ENCODE results near the gene DAZL. TPM values are rescaled to one million over a fixed set of nuclear protein-coding genes. Genes with fewer than 3 reads are reported as not detected.

DAZL gene
- total RNA-seq (2011; cell fraction: chromatin; rRNA removed; ENCODE audit: low replicate concordance) = not detected in 2 replicates
- not detected in 2 replicates for total RNA-seq (2011; cell fraction: nucleolus; rRNA removed)
- total RNA-seq (2011; cell fraction: nucleoplasm; rRNA removed) = not detected in 2 replicates
- not detected in 2 replicates for total RNA-seq (2014; rRNA removed)
- not detected in 2 replicates for total RNA-seq (2014; rRNA removed; fragmentation: Illumina TruSeq; extraction: Trizol)
- total RNA-seq (2015; rRNA removed; fragmentation: Illumina TruSeq; extraction: Trizol) = not detected in 2 replicates
- not detected in 2 replicates for total RNA-seq (2021)
- not detected in 2 replicates for polyA plus RNA-seq (2011; rRNA removed)
- not detected in 2 replicates for polyA plus RNA-seq (2011; cell fraction: cytosol; rRNA removed)
- polyA plus RNA-seq (2011; cell fraction: nucleus; rRNA removed) = not detected in 2 replicates
- not detected in 2 replicates for polyA plus RNA-seq (2012)
- not detected in 2 replicates for polyA plus RNA-seq (2014; fragmentation: Illumina TruSeq; extraction: Trizol)
- not detected for polyA plus RNA-seq (2014; fragmentation: Nextera tagmentation; extraction: Ambion mirVana)
- not detected in 2 replicates for polyA plus RNA-seq (2014; rRNA removed)
- polyA minus RNA-seq (2011; rRNA and poly(A)+ RNA removed) = not detected in 2 replicates
- not detected in 2 replicates for polyA minus RNA-seq (2011; cell fraction: cytosol; rRNA and poly(A)+ RNA removed)
- not detected in 2 replicates for polyA minus RNA-seq (2011; cell fraction: nucleus; rRNA and poly(A)+ RNA removed)
- Bru-seq, nascent RNA = percentile 5 among the genes with signal in this experiment
- BruChase-seq, experiment 1, labeled RNA remaining after a 2-hour chase = not detected
- BruChase-seq, experiment 2, labeled RNA remaining after a 6-hour chase = percentile 9 among the genes with signal in this experiment
- long read RNA-seq, experiment 1 = 0 reads
- long read RNA-seq, experiment 2 = 0 reads
- long read RNA-seq, experiment 3 = 0 reads

- CTCF ChIA-PET (ENCODE audit: low intra/inter-chr PET ratio) = no interaction called here
- H3K9ac ChIP-seq (ENCODE audit: insufficient read depth in 1 of 2, low read depth in 2 of 2, low read length in 2 of 2) = no peak within 1 kb of the TSS
- H3K4me2 ChIP-seq (ENCODE audit: insufficient read depth, low read length) = no peak within 1 kb of the TSS
- H3K9me3 ChIP-seq (replicated peaks; ENCODE audit: control insufficient read depth, insufficient read depth, low read depth, low read length) = no peaks in the 10 kb centered on the region
- BruUV-seq (replicated peaks) = no TSS peak
- no peak for FAIRE-seq
- no peaks in the 10 kb centered on the region for H4K20me1 ChIP-seq (replicated peaks; ENCODE audit: control insufficient read depth, insufficient read depth, low read length)
- DNase-seq (ENCODE audit: extremely low read depth in 1 of 4, low spot score in 3 of 4) = no peak
- no peak within 1 kb of the TSS for H2AFZ ChIP-seq (ENCODE audit: low read depth, low read length)
- H3K27ac ChIP-seq (ENCODE audit: extremely low read depth, low read depth, low read length) = no peak within 1 kb of the TSS
- 59% methylated on average over 37 of the region's 63 CpGs for WGBS (ENCODE audit: insufficient coverage, low coverage, missing lambda C conversion rate)
- H3K27me3 ChIP-seq (ENCODE audit: control insufficient read depth in 2 of 2, insufficient read depth in 2 of 2, low read length in 2 of 2) = no peaks in the 10 kb centered on the region
- H3K79me2 ChIP-seq (ENCODE audit: control insufficient read depth, insufficient read depth, low read length) = no peaks in the 10 kb centered on the region
- POLR2A ChIA-PET = interaction anchor here (0.6 kb wide), 1 partner anchor 166 kb away, joined by 5 read pairs; no protein-coding TSS in a partner anchor
- intact Hi-C loops (cut with micrococcal nuclease) (loop anchor here (5.0 kb wide), 2 partner anchors 222 to 1237 kb away; no protein-coding TSS in a partner anchor), in situ Hi-C loops (cut with MboI) (loop anchor here (10.0 kb wide), 2 partner anchors 630 to 800 kb away; no protein-coding TSS in a partner anchor)
- H3K9me1 ChIP-seq (ENCODE audit: control insufficient read depth, insufficient read depth, low read length) = no peaks in the 10 kb centered on the region
- TF ChIP-seq PHF8 (IDR thresholded peaks at IDR 0.05; ENCODE audit: borderline replicate concordance, low read length) = no peak
- no peak for TF ChIP-seq U2AF1 (optimal IDR thresholded peaks at IDR 0.05; ENCODE audit: low read depth, low read length)
- no peak for TF ChIP-seq PURB (CRISPR knock-in tag; IDR thresholded peaks at IDR 0.05; ENCODE audit: low read depth)
- no peak for TF ChIP-seq HDGF (IDR thresholded peaks at IDR 0.05)
- TF ChIP-seq E2F6 (IDR thresholded peaks at IDR 0.05; ENCODE audit: borderline replicate concordance in 1 of 2, extremely low read depth in 1 of 2, insufficient read depth in 1 of 2, insufficient read length in 1 of 2, low read depth in 1 of 2, low read length in 1 of 2, poor library complexity in 1 of 2, severe bottlenecking in 1 of 2) = no peak
- TF ChIP-seq, protein P1, sequence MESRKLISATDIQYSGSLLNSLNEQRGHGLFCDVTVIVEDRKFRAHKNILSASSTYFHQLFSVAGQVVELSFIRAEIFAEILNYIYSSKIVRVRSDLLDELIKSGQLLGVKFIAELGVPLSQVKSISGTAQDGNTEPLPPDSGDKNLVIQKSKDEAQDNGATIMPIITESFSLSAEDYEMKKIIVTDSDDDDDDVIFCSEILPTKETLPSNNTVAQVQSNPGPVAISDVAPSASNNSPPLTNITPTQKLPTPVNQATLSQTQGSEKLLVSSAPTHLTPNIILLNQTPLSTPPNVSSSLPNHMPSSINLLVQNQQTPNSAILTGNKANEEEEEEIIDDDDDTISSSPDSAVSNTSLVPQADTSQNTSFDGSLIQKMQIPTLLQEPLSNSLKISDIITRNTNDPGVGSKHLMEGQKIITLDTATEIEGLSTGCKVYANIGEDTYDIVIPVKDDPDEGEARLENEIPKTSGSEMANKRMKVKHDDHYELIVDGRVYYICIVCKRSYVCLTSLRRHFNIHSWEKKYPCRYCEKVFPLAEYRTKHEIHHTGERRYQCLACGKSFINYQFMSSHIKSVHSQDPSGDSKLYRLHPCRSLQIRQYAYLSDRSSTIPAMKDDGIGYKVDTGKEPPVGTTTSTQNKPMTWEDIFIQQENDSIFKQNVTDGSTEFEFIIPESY (CRISPR knock-in tag; IDR thresholded peaks at IDR 0.05) = peak; percentile 59; the same call in 1 of the 2 replicates
- no peak within 1 kb of the TSS for H3K4me3 ChIP-seq
- ATAC-seq = no peak
- H3K4me1 ChIP-seq (replicated peaks in 1 of 2; ENCODE audit: control insufficient read depth in 2 of 2, insufficient read depth in 2 of 2, low read length in 2 of 2) = peaks cover 0 to 6% of the 10 kb centered on the region in 2 experiments; a peak in 1 of 5 replicates
- no peaks in the 10 kb centered on the region for H3K36me3 ChIP-seq (ENCODE audit: control insufficient read depth, insufficient read depth, low read length)
Observed at GRCh38 chr3:16604887-16605602, at the start of gene DAZL. Gene DAZL (minus strand): TSS chr3:16605423. CDS start chr3:16605205, 218 bp downstream.
